GM21447 (cell line): Measurements from ENCODE around the gene KATNBL1.
A peak's percentile ranks its signal among the peaks of the same experiment; 100 is the strongest.
"Not testable (repeated sequence)": the region's sequence is repeated elsewhere in the genome, so short reads cannot be mapped to it uniquely, and the experiment has no call there.

Experiments used
- ATAC-seq: cut with Tn5 transposase; IDR thresholded peaks from one replicate; pipeline ENCODE4 v1.9.1; 2021; ENCODE audit not compliant: unreplicated experiment

Gene KATNBL1

GRCh38 chr15:34120420-34120819 is 89.5 kb downstream of the KATNBL1 start:
- not testable (repeated sequence) for ATAC-seq

- no peak for ATAC-seq
Observed at GRCh38 chr15:34119291-34119690, 90.6 kb downstream of the KATNBL1 start.

- ATAC-seq, result no peak
Observed at GRCh38 chr15:34116620-34117019, 93.3 kb downstream of the KATNBL1 start.

GRCh38 chr15:34114739-34115138 is 95.2 kb downstream of the KATNBL1 start:
- no peak for ATAC-seq

- ATAC-seq, result no peak
Observed at GRCh38 chr15:34114215-34114614, 95.7 kb downstream of the KATNBL1 start.

GRCh38 chr15:34111488-34111887 is 98.4 kb downstream of the KATNBL1 start:
- ATAC-seq, result no peak

GRCh38 chr15:34109797-34110663 is 99.9 kb downstream of the KATNBL1 start:
- ATAC-seq, result no peak

GRCh38 chr15:34107315-34107714 is 102.6 kb downstream of the KATNBL1 start:
- no peak for ATAC-seq

GRCh38 chr15:34106423-34106822 is 103.5 kb downstream of the KATNBL1 start:
- ATAC-seq, result no peak

- no peak for ATAC-seq
Observed at GRCh38 chr15:34102175-34102925, 107.5 kb downstream of the KATNBL1 start.

- ATAC-seq, result peak; percentile 99
Observed at GRCh38 chr15:34101366-34102174, 108.3 kb downstream of the KATNBL1 start, which contains the start of the genes EMC7 and PGBD4. TSS of gene EMC7 (minus strand) at chr15:34101862. CDS start at chr15:34101839, 23 bp downstream. TSS of gene PGBD4 (plus strand) at chr15:34102083. CDS start at chr15:34102532, 449 bp downstream.

- no peak for ATAC-seq
Observed at GRCh38 chr15:34099914-34100313, 110.0 kb downstream of the KATNBL1 start.
